Right lobe of liver (tissue), 4 donors: ENCODE measurements around the gene C19orf67.

Experiments
- CTCF ChIP-seq, 4 donors: fragments of 200-600 bp in 3 of 4; fragments of 450-650 bp in 1 of 4; IDR thresholded peaks; one replicate each; pipeline versions ENCODE4 v1.5.1 to v1.8.0; 2016 to 2022; ENCODE audit warnings: antibody characterized with exemption in 4 of 4, mild to moderate bottlenecking in 2 of 4
- POLR2A ChIP-seq: fragments of 450-650 bp; IDR thresholded peaks from one replicate; pipeline ENCODE4 v1.6.1; 2017; ENCODE audit warnings: antibody characterized with exemption, mild to moderate bottlenecking
- donor health status: DM: no; HTN: no; CAD: no.
- donor health status: DM: no; HTN: no; CAD: no.
- donor health status: DM: no; HTN: yes; CAD: no.

GRCh38 chr19:14117668-14118164 is 32.1 kb upstream of the C19orf67 start, which contains the start of gene PRKACA:
- no peak for TF ChIP-seq POLR2A
- TF ChIP-seq CTCF (IDR thresholded peaks at IDR 0.05) = no peak
